Measurements from ENCODE around the gene GTF3C6. TPM values are rescaled to one million over a fixed set of nuclear protein-coding genes. Genes with fewer than 3 reads are reported as not detected.
"Not testable (repeated sequence)": the region's sequence is repeated elsewhere in the genome, so short reads cannot be mapped to it uniquely, and the experiment has no call there.

Gene GTF3C6
- total and polyA plus RNA-seq, 5 experiments from 2014 or later, result 34.8 to 100 (median 93.4) TPM

- peaks cover 9 to 22% (median 15%) of the 10 kb centered on the region in 4 donors for H3K4me1 Mint-ChIP-seq
- H3K9me3 Mint-ChIP-seq, result no peaks in the 10 kb centered on the region
- H3K27ac Mint-ChIP-seq, result peak overlapping the region in 1 of 10 donors; percentile 63
- POLR2A ChIA-PET, result no interaction called here
- ATAC-seq (no peak), DNase-seq (no peak)
- no peak overlapping the region for H3K4me3 Mint-ChIP-seq
- peaks cover 3 to 88% (median 15%) of the 10 kb centered on the region in 3 donors for H3K36me3 Mint-ChIP-seq
- H3K27me3 Mint-ChIP-seq, result no peaks in the 10 kb centered on the region
These were observed 32.5 kb downstream of the GTF3C6 start for GRCh38 chr6:110990840-110991576.

GRCh38 chr6:110996691-110997090 lies 38.2 kb downstream of the GTF3C6 start:
- peaks cover 0 to 89% (median 29%) of the 10 kb centered on the region in 3 donors for H3K36me3 Mint-ChIP-seq
- POLR2A ChIA-PET, result no interaction called here
- H3K9me3 Mint-ChIP-seq, result no peaks in the 10 kb centered on the region
- H3K27me3 Mint-ChIP-seq, result no peaks in the 10 kb centered on the region
- no peak overlapping the region for H3K4me3 Mint-ChIP-seq
- DNase-seq (no peak), ATAC-seq (no peak)
- peaks cover 0 to 10% (median under 1%) of the 10 kb centered on the region in 4 donors for H3K4me1 Mint-ChIP-seq
- H3K27ac Mint-ChIP-seq, result peak overlapping the region in 1 of 10 donors; percentile 28

- Mint-ChIP-seq H3K27me3 (no peaks in the 10 kb centered on the region), H3K9me3 (no peaks in the 10 kb centered on the region), H3K4me3 (no peak overlapping the region), H3K36me3 (peaks cover 0 to 89% (median 36%) of the 10 kb centered on the region in 3 donors), H3K27ac (peak overlapping the region in 3 of 10 donors; percentile 9 to 49 (median 21)), H3K4me1 (peaks cover 0 to 8% (median under 1%) of the 10 kb centered on the region in 4 donors)
- ATAC-seq (peak in 1 of 2 donors; percentile 57), DNase-seq (peak in 3 of 10 donors; percentile 17 to 29 (median 19))
- POLR2A ChIA-PET, result interaction anchor here (0.6 kb wide), 1 partner anchor 18 kb away, joined by 3 read pairs; the partner anchor contains the start of gene RPF2
These were observed 41.2 kb downstream of the GTF3C6 start for GRCh38 chr6:110999634-111000270.

- H3K36me3 Mint-ChIP-seq, result peaks cover 0 to 86% (median 37%) of the 10 kb centered on the region in 3 donors
- H3K27me3 Mint-ChIP-seq, result no peaks in the 10 kb centered on the region
- H3K9me3 Mint-ChIP-seq, result no peaks in the 10 kb centered on the region
- ATAC-seq (no peak), DNase-seq (no peak)
- peaks cover 0 to 2% (median 0%) of the 10 kb centered on the region in 4 donors for H3K4me1 Mint-ChIP-seq
- POLR2A ChIA-PET, result no interaction called here
- peak overlapping the region in 1 of 10 donors; percentile 14 for H3K27ac Mint-ChIP-seq
- H3K4me3 Mint-ChIP-seq, result no peak overlapping the region
These were observed 43.8 kb downstream of the GTF3C6 start for GRCh38 chr6:111002350-111002749.

- H3K27me3 Mint-ChIP-seq, result no peaks in the 10 kb centered on the region
- H3K9me3 Mint-ChIP-seq, result no peaks in the 10 kb centered on the region
- H3K36me3 Mint-ChIP-seq, result peaks cover 5 to 84% (median 20%) of the 10 kb centered on the region in 3 donors
- H3K4me3 Mint-ChIP-seq, result no peak overlapping the region
- DNase-seq (peak in 5 of 10 donors; percentile 7 to 53 (median 29)), ATAC-seq (peak; percentile 57 to 72)
- peaks cover 4 to 9% (median 6%) of the 10 kb centered on the region in 4 donors for H3K4me1 Mint-ChIP-seq
- POLR2A ChIA-PET, result interaction anchor here (1.1 kb wide), 1 partner anchor 198 kb away, joined by 3 read pairs; no protein-coding TSS in a partner anchor
- peak overlapping the region in 1 of 10 donors; percentile 11 for H3K27ac Mint-ChIP-seq
These were observed 53.0 kb downstream of the GTF3C6 start for GRCh38 chr6:111011360-111012142.

DNA sequence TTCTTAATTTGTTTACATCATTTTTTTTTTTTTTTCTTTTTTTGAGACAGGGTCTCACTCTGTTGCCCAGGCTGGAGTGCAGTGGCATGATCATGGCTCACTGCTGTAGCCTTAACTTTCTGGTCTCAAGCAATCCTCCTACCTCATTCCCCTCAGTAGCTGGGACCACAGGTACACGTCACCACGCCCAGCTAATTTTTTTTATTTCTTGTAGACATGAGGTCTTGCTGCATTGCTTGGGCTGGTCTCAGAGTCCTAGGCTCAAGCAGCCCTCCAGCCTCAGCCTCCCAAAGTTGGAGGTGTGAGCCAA lies 53.6 kb downstream of the GTF3C6 start:
- Mint-ChIP-seq H3K27me3 (no peaks in the 10 kb centered on the region), H3K4me1 (peaks cover 4 to 9% (median 6%) of the 10 kb centered on the region in 4 donors), H3K27ac (no peak overlapping the region), H3K36me3 (peaks cover 5 to 83% (median 20%) of the 10 kb centered on the region in 3 donors), H3K4me3 (no peak overlapping the region), H3K9me3 (no peaks in the 10 kb centered on the region)
- ATAC-seq, result no peak
- no peak for DNase-seq
- POLR2A ChIA-PET, result no interaction called here

DNA sequence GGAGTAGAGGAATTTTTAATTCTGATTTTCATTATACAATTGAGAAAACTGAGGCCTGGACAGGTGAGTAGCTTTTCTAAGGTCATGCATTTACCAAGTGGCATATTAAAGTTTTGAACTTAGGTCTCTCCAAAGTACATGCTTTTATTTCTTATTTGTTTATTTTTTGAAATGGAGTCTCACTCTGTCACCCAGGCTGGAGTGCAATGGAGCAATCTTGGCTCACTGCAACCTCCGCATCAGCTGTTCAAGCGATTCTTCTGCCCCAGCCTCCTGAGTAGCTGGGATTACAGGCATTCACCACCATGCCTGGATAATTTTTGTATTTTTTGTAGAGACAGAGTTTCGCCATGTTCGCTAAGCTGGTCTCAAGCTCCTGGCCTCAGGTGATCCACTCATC lies 54.0 kb downstream of the GTF3C6 start:
- H3K4me3 Mint-ChIP-seq, H3K27me3 Mint-ChIP-seq, H3K9me3 Mint-ChIP-seq, POLR2A ChIA-PET, DNase-seq, H3K4me1 Mint-ChIP-seq, ATAC-seq, H3K27ac Mint-ChIP-seq: not testable (repeated sequence)
- peaks cover 5 to 81% (median 19%) of the 10 kb centered on the region in 3 donors for H3K36me3 Mint-ChIP-seq

- Mint-ChIP-seq H3K27me3 (no peaks in the 10 kb centered on the region), H3K9me3 (no peaks in the 10 kb centered on the region), H3K36me3 (peaks cover 5 to 80% (median 18%) of the 10 kb centered on the region in 3 donors), H3K4me3 (no peak overlapping the region), H3K4me1 (peaks cover 4 to 9% (median 6%) of the 10 kb centered on the region in 4 donors), H3K27ac (no peak overlapping the region)
- no peak for DNase-seq
- no peak for ATAC-seq
- POLR2A ChIA-PET, result interaction anchor here (0.7 kb wide), 1 partner anchor 18 kb away, joined by 4 read pairs; no protein-coding TSS in a partner anchor
These were observed 54.8 kb downstream of the GTF3C6 start for GRCh38 chr6:111013144-111013915.

DNA sequence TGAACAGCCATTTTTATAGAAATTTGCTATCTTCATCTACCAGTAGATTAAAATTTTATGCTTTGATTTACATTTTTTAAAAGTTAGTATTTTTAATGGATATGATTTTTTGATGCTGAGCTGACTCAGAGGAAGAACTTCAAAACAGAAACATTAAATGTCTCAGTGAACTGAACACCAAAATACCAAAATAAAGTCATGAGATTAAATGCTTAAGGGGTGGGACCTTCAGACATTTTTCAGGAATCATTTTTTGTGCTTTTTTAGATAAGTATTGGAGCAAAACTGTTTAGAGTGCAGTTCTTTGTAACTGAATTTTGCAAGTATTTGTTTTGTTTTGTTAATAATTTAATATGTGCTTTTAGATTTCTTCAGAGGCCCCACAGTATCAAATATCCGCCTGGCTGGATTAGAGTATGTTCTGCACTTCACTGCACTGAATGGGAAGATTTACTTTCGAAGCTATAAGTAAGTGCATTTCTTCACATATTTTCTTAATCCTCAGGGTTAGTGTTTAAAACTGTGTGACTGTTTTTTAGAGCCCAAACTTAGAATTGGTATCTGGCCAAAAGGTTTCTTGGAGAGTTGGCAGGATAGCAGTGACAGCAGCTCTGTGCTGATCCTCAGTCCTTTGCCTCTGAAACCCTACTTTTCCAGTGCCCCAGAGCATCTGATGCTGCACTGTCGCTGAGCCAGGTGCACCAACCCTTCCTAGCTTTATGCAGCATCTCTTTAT lies 57.1 kb downstream of the GTF3C6 start:
- Mint-ChIP-seq H3K27ac (peak overlapping the region in 1 of 10 donors; percentile 24), H3K27me3 (no peaks in the 10 kb centered on the region), H3K4me1 (peaks cover 4 to 9% (median 6%) of the 10 kb centered on the region in 4 donors), H3K9me3 (no peaks in the 10 kb centered on the region), H3K4me3 (no peak overlapping the region), H3K36me3 (peaks cover 5 to 77% (median 21%) of the 10 kb centered on the region in 3 donors)
- DNase-seq (no peak), ATAC-seq (no peak)
- POLR2A ChIA-PET, result no interaction called here

- H3K27me3 Mint-ChIP-seq, POLR2A ChIA-PET, H3K9me3 Mint-ChIP-seq, H3K27ac Mint-ChIP-seq, H3K4me1 Mint-ChIP-seq, DNase-seq, ATAC-seq, H3K4me3 Mint-ChIP-seq: not testable (repeated sequence)
- H3K36me3 Mint-ChIP-seq, result peaks cover 0 to 74% (median 17%) of the 10 kb centered on the region in 3 donors
These were observed 58.7 kb downstream of the GTF3C6 start for GRCh38 chr6:111017241-111017640.

Data from naive thymus-derived CD8-positive, alpha-beta T cell (primary cell).